Measurements from ENCODE around the gene CTNNBL1.

- TF ChIP-seq CTCF (IDR thresholded peaks at IDR 0.05) (no peak), POLR2A (IDR thresholded peaks at IDR 0.05) (no peak)
Measured at GRCh38 chr20:37856932-37857660, 163.3 kb downstream of the CTNNBL1 start.
